ENCODE measurements around the gene ABR.

ABR gene

GRCh38 chr17:956905-957304 is 222.9 kb downstream of the ABR start:
- TF ChIP-seq CTCF (IDR thresholded peaks at IDR 0.05; ENCODE audit: low read depth, low read length) (no peak), POLR2A (IDR thresholded peaks at IDR 0.05; ENCODE audit: extremely low read depth, insufficient read length) (no peak), MYC (IDR thresholded peaks at IDR 0.05; ENCODE audit: low read depth, low read length) (no peak), MAX (IDR thresholded peaks at IDR 0.05; ENCODE audit: low read depth, low read length) (no peak)
- no peak overlapping the region for H3K4me3 ChIP-seq (ENCODE audit: low read depth, low read length)
- no peak for DNase-seq (ENCODE audit: low read depth)

GRCh38 chr17:954431-955164 is 225.2 kb downstream of the ABR start:
- DNase-seq (ENCODE audit: low read depth) = no peak
- no peak overlapping the region for H3K4me3 ChIP-seq (ENCODE audit: low read depth, low read length)
- TF ChIP-seq MAX (IDR thresholded peaks at IDR 0.05; ENCODE audit: low read depth, low read length) (no peak), POLR2A (IDR thresholded peaks at IDR 0.05; ENCODE audit: extremely low read depth, insufficient read length) (no peak), CTCF (IDR thresholded peaks at IDR 0.05; ENCODE audit: low read depth, low read length) (no peak), MYC (IDR thresholded peaks at IDR 0.05; ENCODE audit: low read depth, low read length) (no peak)

GRCh38 chr17:953767-954166 is 226.0 kb downstream of the ABR start:
- H3K4me3 ChIP-seq (ENCODE audit: low read depth, low read length) = no peak overlapping the region
- TF ChIP-seq MYC (IDR thresholded peaks at IDR 0.05; ENCODE audit: low read depth, low read length) (no peak), CTCF (IDR thresholded peaks at IDR 0.05; ENCODE audit: low read depth, low read length) (no peak), POLR2A (IDR thresholded peaks at IDR 0.05; ENCODE audit: extremely low read depth, insufficient read length) (no peak), MAX (IDR thresholded peaks at IDR 0.05; ENCODE audit: low read depth, low read length) (no peak)
- no peak for DNase-seq (ENCODE audit: low read depth)

Measured in NB4 (cell line).